Stimulated activated CD4-positive, alpha-beta T cell treated with anti-CD3 and anti-CD28 coated beads, TNF-alpha, amount 100 ng/mL, for 1 hour (primary cell): ENCODE results near the gene IDNK.

ENCODE experiments used
- DNase-seq, 3 donors: peaks; one replicate each; pipeline ENCODE4 v3.0.0-alpha.2; 2020; ENCODE audit warnings: low read depth in 3 of 3, low spot score in 1 of 3

IDNK gene

GRCh38 chr9:83633255-83633654 lies 10.3 kb downstream of the IDNK start:
- no peak for DNase-seq

GRCh38 chr9:83633676-83634075 lies 10.7 kb downstream of the IDNK start:
- DNase-seq: no peak

- DNase-seq: no peak
These were observed 13.9 kb downstream of the IDNK start for GRCh38 chr9:83636813-83637212.

GRCh38 chr9:83637389-83637788 lies 14.4 kb downstream of the IDNK start:
- DNase-seq: no peak

GRCh38 chr9:83639266-83639665 lies 16.3 kb downstream of the IDNK start:
- DNase-seq: no peak

- no peak for DNase-seq
These were observed 19.9 kb downstream of the IDNK start for GRCh38 chr9:83642793-83643192.

- no peak for DNase-seq
These were observed 23.7 kb downstream of the IDNK start for GRCh38 chr9:83646500-83647239.

- DNase-seq: peak; percentile 43 to 67 (median 51)
These were observed 26.1 kb downstream of the IDNK start for GRCh38 chr9:83649080-83649479.

- DNase-seq: no peak
These were observed 26.6 kb downstream of the IDNK start for GRCh38 chr9:83649515-83649914.

GRCh38 chr9:83651558-83651957 lies 28.6 kb downstream of the IDNK start:
- no peak for DNase-seq

- DNase-seq: no peak
These were observed 29.5 kb downstream of the IDNK start for GRCh38 chr9:83652433-83652832.

- DNase-seq: no peak
These were observed 32.5 kb downstream of the IDNK start for GRCh38 chr9:83655433-83655832.

GRCh38 chr9:83656032-83656680 lies 33.2 kb downstream of the IDNK start:
- DNase-seq: no peak

- no peak for DNase-seq
These were observed 34.0 kb downstream of the IDNK start for GRCh38 chr9:83656952-83657351.

- no peak for DNase-seq
These were observed 40.0 kb downstream of the IDNK start for GRCh38 chr9:83662933-83663332.

- DNase-seq: no peak
These were observed 42.7 kb downstream of the IDNK start for GRCh38 chr9:83665580-83666200.

- DNase-seq: no peak
These were observed 46.1 kb downstream of the IDNK start for GRCh38 chr9:83669067-83669466.

- no peak for DNase-seq
These were observed 47.4 kb downstream of the IDNK start for GRCh38 chr9:83670381-83670780.

- no peak for DNase-seq
These were observed 48.5 kb downstream of the IDNK start for GRCh38 chr9:83671451-83671850.

GRCh38 chr9:83675466-83675865 lies 52.5 kb downstream of the IDNK start:
- DNase-seq: no peak

- DNase-seq: no peak
These were observed 54.7 kb downstream of the IDNK start for GRCh38 chr9:83677596-83677995.

- no peak for DNase-seq
These were observed 57.3 kb downstream of the IDNK start for GRCh38 chr9:83680233-83680632.
